Upper lobe of left lung (tissue), 6 donors: Measurements from ENCODE around the gene ACO1. TPM values are rescaled to one million over a fixed set of nuclear protein-coding genes. Genes with fewer than 3 reads are reported as not detected.

ENCODE experiments used
- ATAC-seq, 2 donors: fragments of 200-7000 bp; cut with Tn5 transposase; one replicate each; pipeline ENCODE4 v1.9.1; 2022; ENCODE audit warnings: mild to moderate bottlenecking in 2 of 2, moderate library complexity in 2 of 2; ENCODE audit not compliant: low FRiP score in 2 of 2
- DNase-seq, 2 donors: peaks; one replicate each; pipeline ENCODE4 v3.0.0-alpha.2; 2019 to 2020
- H3K27ac ChIP-seq, 4 donors: fragments of 200-600 bp; sonication (generic); one replicate each; pipeline ENCODE4 v1.5.1; 2016 to 2019
- H3K27me3 ChIP-seq, 4 donors: fragments of 200-600 bp; sonication (generic); one replicate each; pipeline ENCODE4 v1.5.1; 2017 to 2019
- H3K36me3 ChIP-seq, 4 donors: fragments of 200-600 bp; sonication (generic); one replicate each; pipeline ENCODE4 v1.5.1; 2016 to 2019
- H3K4me1 ChIP-seq, 4 donors: fragments of 200-600 bp; sonication (generic); one replicate each; pipeline ENCODE4 v1.5.1; 2018 to 2019
- H3K4me3 ChIP-seq, 4 donors: fragments of 200-600 bp; sonication (generic); one replicate each; pipeline ENCODE4 v1.5.1; 2017 to 2019; ENCODE audit warnings: mild to moderate bottlenecking in 2 of 4, moderate library complexity in 1 of 4
- H3K9me3 ChIP-seq, 4 donors: fragments of 200-600 bp; sonication (generic); one replicate each; pipeline ENCODE4 v1.5.1; 2018 to 2019
- EP300 ChIP-seq, 4 donors: sonication (generic); formaldehyde crosslinking; IDR thresholded peaks; one replicate each; pipeline ENCODE4 v1.5.1; 2017; ENCODE audit warnings: antibody characterized with exemption in 4 of 4, control low read depth in 2 of 4
- POLR2A ChIP-seq, 4 donors: fragments of 450-650 bp; IDR thresholded peaks; one replicate each; pipeline ENCODE4 v1.5.1; 2016 to 2017; ENCODE audit warnings: antibody characterized with exemption in 4 of 4, mild to moderate bottlenecking in 2 of 4
- POLR2AphosphoS5 ChIP-seq, 2 donors: sonication (generic); formaldehyde crosslinking; IDR thresholded peaks; one replicate each; pipeline ENCODE4 v1.5.1; 2017; ENCODE audit warnings: antibody characterized with exemption in 2 of 2
- WGBS, 2 donors: methylation state at CpG; one replicate each; pipeline ENCODE4 v1.1.5; 2017 to 2018; 5-methylcytosine and 5-hydroxymethylcytosine counted together
- total RNA-seq, 6 donors: library from RNA; depleted of rRNA in 4 of 6; stranded (reverse); fragments of >200 nt in 4 of 6; gene quantifications; one replicate each; pipeline versions ENCODE4 v1.1.0 to v1.2.1, GENCODE V29; 2016 to 2021
- TF ChIP-seq, protein P1 (sequence below), 6 experiments: fragments of 450-650 bp in 4 of 6; fragments of 200-600 bp in 2 of 6; sonication (generic) in 2 of 6; IDR thresholded peaks; one replicate each; pipeline ENCODE4 v1.5.1; 2016 to 2019; ENCODE audit warnings: antibody characterized with exemption in 6 of 6
- donor health status: DM: no; HTN: no; CAD: no; lungs with moderate emphysema.
- donor health status: DM: no; HTN: yes; CAD: no; lungs with severe emphysema.

Gene ACO1
- total RNA-seq, result 10 to 100 TPM; 12.4 to 33.0 (median 29.1) TPM

DNA sequence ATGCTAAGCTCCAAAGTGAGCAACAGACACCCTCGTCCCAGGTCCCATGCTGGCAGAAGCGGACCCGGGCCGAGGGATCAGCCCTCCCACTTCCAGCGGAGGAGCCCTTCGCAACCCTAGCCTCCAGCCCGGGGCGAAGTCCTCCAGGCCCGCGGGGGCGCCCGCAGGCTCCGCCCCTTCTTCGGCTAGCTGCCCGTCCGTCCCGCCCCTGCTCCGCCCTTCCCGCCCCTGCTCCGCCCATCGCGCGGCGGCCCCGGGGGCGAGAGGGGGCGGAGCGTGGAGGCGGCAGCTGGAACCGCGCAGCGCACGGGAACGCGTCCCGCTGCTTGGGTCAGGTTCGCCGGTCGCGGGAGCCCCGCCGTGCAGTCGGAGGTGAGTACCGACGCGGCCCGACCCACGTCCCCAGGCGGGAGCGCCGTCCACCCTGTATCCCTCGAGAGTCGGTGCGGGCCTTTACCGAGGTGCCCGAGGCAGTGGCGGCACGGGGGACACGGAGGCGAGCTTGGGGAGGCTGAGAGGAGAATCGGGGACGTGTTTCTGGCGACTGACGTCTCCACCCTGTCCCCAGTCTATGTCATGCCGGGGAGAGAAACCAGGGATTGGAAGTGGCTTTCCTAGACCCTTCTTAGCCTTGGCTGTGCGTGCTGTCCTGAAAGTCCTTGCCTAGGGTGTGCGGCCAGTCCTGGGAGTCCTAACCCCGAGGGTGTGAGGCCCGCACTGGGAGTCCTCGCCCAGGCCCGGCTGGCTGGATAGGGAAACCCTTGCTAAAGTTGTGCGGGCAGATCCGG lies at the start of gene ACO1:
TSS of gene ACO1 (plus strand) at position 280 of the 788 bp plus-strand sequence. CDS start 20,864 bp downstream, outside the sequence.
- Histone ChIP-seq H3K27me3 (no peaks in the 10 kb centered on the region), H3K9me3 (no peaks in the 10 kb centered on the region), H3K4me3 (peak within 1 kb of the TSS; percentile 70 to 89 (median 86)), H3K36me3 (no peaks in the 10 kb centered on the region), H3K4me1 (peaks cover 14 to 28% (median 19%) of the 10 kb centered on the region in 4 donors), H3K27ac (peak within 1 kb of the TSS; percentile 84 to 96 (median 90))
- ATAC-seq (peak; percentile 97 to 99), DNase-seq (peak; percentile 92 to 99)
- TF ChIP-seq, protein P1, sequence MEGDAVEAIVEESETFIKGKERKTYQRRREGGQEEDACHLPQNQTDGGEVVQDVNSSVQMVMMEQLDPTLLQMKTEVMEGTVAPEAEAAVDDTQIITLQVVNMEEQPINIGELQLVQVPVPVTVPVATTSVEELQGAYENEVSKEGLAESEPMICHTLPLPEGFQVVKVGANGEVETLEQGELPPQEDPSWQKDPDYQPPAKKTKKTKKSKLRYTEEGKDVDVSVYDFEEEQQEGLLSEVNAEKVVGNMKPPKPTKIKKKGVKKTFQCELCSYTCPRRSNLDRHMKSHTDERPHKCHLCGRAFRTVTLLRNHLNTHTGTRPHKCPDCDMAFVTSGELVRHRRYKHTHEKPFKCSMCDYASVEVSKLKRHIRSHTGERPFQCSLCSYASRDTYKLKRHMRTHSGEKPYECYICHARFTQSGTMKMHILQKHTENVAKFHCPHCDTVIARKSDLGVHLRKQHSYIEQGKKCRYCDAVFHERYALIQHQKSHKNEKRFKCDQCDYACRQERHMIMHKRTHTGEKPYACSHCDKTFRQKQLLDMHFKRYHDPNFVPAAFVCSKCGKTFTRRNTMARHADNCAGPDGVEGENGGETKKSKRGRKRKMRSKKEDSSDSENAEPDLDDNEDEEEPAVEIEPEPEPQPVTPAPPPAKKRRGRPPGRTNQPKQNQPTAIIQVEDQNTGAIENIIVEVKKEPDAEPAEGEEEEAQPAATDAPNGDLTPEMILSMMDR (IDR thresholded peaks at IDR 0.05), result peak in 4 of 6 experiments; percentile 11 to 35 (median 22)
- TF ChIP-seq EP300 (IDR thresholded peaks at IDR 0.05) (no peak), POLR2A (IDR thresholded peaks at IDR 0.05) (peak in 3 of 4 donors; percentile 76 to 91 (median 91)), POLR2AphosphoS5 (IDR thresholded peaks at IDR 0.05) (peak; percentile 88 to 95)
- WGBS, 2 donors, result 0 to 1% methylated on average over 16 to 70 of the region's 73 CpGs

DNA sequence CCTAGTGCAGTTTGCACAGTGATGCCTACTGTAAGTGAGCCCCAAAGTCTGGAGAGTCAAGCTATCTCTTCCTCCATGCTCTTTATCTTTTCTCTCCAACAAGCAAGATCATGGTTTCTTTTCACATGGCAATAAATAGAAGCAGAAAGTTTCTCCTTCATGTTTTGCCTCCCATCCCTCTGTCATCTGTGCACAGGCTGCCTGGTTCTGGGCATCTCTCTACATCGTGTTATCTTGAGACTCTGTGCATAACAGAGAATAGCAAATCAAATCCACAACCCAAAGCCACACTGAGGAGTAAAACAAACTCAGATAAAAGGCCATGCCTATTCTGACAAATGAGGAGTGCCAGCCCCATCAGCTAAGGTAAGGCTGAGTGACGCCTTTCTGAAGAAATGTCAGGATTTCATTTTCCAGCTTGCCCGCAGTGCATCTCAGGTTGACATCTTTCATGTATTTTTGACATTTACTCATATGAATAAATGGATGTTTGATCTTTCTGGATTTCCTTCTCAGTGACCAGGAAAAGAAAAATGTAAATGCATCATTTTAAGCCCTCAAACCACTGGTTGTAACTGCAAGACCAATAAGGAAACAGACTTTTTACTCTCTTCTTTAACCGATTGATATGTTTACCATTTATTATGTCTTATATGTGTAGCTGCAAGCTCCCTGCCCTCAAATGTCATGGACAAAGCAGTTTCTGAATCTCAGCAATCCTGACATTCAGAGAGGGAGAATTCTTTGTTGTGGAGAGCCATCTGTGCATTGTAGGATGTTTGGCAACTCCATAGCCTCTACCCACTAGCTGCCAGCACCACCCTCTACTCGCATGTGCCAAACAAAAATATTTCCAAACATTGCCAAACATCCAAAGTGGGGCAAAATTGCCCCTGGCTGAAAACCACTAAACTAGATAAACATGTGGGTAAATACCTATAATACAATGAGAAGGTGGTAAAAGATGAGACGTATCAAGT lies 49.2 kb upstream of the ACO1 start:
- 74 to 90% methylated on average over 6 of the region's 6 CpGs for WGBS, 2 donors
- H3K4me3 ChIP-seq, result no peak overlapping the region

DNA sequence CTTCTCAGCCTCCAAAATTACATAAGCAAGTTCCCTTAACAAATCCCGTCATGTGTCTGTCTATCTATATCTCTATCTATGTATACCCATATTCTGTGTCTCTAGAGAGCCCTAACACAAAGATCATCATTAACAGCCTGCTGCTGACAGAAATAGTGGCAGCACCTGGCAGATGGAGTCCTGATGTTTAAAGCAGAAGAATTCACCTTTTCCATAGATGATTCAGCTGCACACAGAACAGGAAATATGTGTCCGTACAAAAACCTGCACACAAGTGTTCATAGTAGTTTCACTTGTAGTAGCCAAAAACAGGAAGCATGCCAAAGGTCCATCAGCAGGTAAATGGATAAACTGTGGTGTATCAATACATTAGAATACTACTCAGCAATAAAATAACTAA lies 45.0 kb upstream of the ACO1 start:
- 71 to 72% methylated on average over 2 of the region's 2 CpGs for WGBS, 2 donors
- Histone ChIP-seq H3K9me3 (no peaks in the 10 kb centered on the region), H3K27me3 (no peaks in the 10 kb centered on the region), H3K27ac (no peak overlapping the region), H3K4me3 (no peak overlapping the region), H3K36me3 (no peaks in the 10 kb centered on the region), H3K4me1 (peaks cover 0 to 1% (median 0%) of the 10 kb centered on the region in 4 donors)
- TF ChIP-seq, protein P1 (IDR thresholded peaks at IDR 0.05), result no peak
- no peak for TF ChIP-seq POLR2AphosphoS5 (IDR thresholded peaks at IDR 0.05)
- TF ChIP-seq POLR2A (IDR thresholded peaks at IDR 0.05), result no peak
- no peak for TF ChIP-seq EP300 (IDR thresholded peaks at IDR 0.05)
- DNase-seq (no peak), ATAC-seq (no peak)

More for the DNA sequence above, 49.2 kb upstream of the ACO1 start:
- H3K9me3 ChIP-seq, result no peaks in the 10 kb centered on the region
- H3K27me3 ChIP-seq, result no peaks in the 10 kb centered on the region
- no peak overlapping the region for H3K27ac ChIP-seq
- DNase-seq, result no peak
- no peaks in the 10 kb centered on the region for H3K4me1 ChIP-seq
- TF ChIP-seq, protein P1 (IDR thresholded peaks at IDR 0.05), result no peak
- TF ChIP-seq POLR2AphosphoS5 (IDR thresholded peaks at IDR 0.05) (no peak), POLR2A (IDR thresholded peaks at IDR 0.05) (no peak), EP300 (IDR thresholded peaks at IDR 0.05) (no peak)
- no peak for ATAC-seq
- no peaks in the 10 kb centered on the region for H3K36me3 ChIP-seq

DNA sequence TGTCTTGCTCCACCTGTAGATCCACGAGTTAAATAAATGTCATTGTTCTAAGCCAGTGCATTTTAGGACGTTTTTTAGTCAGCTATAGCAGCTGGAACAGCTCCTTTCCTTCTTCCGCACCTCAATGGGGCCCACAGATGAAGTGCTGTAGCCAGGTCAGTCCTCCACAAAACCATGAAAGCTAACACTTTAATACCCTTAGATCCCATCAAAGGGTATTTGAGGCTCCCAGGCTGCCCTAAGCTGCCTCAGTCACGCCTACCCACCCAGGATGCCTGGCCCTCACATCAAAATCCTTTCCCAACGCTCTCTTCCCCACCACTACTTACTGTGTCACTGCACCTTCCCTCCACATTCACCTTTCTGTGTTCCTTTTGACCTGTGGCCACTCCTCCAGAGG lies 44.1 kb upstream of the ACO1 start:
- WGBS, 2 donors, result 65 to 77% methylated on average over 5 of the region's 5 CpGs

More for the DNA sequence above, 44.1 kb upstream of the ACO1 start:
- TF ChIP-seq POLR2A (IDR thresholded peaks at IDR 0.05), result no peak
- TF ChIP-seq, protein P1 (IDR thresholded peaks at IDR 0.05), result no peak
- TF ChIP-seq POLR2AphosphoS5 (IDR thresholded peaks at IDR 0.05), result no peak
- no peak for TF ChIP-seq EP300 (IDR thresholded peaks at IDR 0.05)
- Histone ChIP-seq H3K27ac (no peak overlapping the region), H3K4me1 (peaks cover 0 to 5% (median 0%) of the 10 kb centered on the region in 4 donors), H3K9me3 (no peaks in the 10 kb centered on the region), H3K4me3 (no peak overlapping the region), H3K36me3 (no peaks in the 10 kb centered on the region), H3K27me3 (no peaks in the 10 kb centered on the region)
- no peak for ATAC-seq
- no peak for DNase-seq
